ENCODE data around the gene GAGE12J.

GRCh38 chrX:49286136-49286535 lies 35.7 kb upstream of the GAGE12J start:
- TF ChIP-seq CTCF (IDR thresholded peaks at IDR 0.05) (no peak), POLR2A (IDR thresholded peaks at IDR 0.05) (no peak)

Data from testis (tissue), 2 donors.